ENCODE measurements around the gene CAPZB.

Gene CAPZB

DNA sequence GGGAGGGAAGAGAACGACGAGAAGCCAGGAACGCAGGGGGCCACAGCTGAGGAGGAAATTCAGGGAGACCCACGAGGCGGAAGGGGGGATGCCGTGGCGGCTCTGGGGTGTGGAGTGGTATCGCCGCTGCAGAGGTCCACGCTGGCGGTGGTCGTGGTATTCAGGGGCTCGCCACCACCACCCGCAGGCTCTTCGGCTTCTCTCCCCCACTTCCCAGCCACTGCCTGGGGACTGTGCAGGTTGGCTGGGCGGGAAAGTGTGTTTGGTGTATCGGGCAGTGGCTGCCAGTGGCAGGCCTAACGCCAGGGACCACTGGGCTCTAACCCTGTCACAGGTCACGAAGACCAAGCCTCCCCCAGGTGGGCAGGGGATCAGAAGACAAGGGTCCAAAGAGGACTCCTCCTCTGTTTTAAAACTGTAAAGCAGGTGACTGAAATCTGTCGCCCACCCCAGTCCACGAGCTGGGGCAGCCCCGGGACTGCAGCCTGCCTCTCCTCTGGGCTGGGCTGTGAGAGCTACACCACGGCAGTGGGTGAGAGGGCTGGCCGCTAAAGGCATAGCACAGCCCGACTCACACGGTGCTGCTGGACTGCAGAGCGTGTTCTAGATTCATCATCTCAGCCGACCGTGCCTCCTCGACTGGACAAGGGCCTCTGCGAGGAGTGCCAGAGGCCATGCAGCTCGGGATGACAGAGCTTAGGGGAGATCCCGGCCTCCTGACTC is 142.3 kb downstream of the CAPZB start:
- no peak for DNase-seq

DNA sequence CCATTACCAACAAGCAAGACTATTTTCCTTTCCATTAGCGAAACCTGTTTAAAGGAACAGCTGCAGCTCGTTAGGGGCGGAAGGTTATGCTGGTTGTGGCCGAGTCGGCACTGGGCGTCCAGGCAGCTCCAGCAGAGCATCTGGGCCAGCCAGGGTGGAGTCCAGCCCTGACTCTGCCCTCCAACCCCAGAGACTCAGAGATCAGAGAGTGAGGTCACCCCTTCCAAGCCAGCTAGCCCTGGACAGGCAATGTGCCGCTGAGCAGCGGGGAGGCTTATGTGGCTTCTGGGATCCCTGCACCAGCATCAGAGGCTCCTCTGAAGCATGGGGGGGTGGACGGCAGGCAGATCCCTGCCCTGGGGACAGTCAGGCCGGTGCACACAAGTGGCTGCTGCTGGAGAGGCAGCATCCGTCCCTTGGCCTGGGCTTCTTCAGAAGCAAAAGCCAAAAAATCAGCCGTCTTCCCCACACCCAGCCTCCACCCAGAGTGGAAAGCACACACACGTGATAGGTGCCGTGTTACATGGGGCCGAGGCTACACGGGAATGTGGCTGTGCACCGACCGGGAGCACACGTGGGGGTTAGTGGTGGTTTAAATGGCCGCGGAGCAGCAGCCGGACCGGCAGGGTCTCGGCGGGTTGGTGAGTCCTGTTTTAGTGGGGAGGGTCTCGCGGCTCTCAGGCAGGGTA is 143.1 kb downstream of the CAPZB start:
- DNase-seq = no peak

DNA sequence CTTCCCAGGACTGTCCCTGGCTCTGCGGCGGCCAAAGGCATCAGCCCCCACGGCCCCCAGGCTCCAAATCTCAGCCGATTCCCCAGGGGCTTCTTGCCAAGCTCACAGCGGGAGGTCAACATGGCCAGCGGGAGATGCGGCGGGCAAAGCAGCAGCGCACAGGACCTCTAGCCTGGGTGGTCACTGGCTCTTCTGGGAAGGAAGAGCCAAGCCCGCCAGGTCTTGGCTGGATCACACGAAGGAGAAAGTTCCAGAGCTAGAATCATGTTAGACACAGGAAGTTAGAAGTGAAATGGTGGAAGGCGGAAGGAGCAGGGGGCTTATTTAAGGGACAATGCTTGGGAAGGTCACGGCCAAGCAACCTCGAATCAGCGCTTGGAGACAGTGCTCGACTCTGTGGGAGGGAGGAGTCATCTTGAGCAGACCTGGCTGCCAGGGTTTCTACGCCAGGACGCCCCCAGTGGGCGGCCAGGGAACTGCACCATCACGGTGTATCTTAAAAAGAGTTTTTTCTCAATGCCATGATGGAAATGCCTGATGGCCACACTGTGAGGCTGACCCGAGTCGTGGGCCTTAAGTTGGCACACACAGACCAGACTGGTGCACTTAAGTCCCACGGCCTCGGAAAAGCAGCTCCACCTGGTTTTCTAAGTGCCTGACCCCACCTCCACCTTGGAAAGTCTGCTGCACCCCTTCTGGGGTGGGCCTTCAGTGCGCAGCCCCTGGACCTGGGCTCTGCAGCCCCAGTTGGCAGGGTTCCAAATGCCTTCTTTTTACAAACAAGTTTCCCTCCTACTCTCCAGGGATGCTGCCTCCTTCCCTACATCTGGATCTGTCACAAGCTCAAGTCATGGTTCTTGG is 143.9 kb downstream of the CAPZB start:
- DNase-seq = peak; percentile 20

DNA sequence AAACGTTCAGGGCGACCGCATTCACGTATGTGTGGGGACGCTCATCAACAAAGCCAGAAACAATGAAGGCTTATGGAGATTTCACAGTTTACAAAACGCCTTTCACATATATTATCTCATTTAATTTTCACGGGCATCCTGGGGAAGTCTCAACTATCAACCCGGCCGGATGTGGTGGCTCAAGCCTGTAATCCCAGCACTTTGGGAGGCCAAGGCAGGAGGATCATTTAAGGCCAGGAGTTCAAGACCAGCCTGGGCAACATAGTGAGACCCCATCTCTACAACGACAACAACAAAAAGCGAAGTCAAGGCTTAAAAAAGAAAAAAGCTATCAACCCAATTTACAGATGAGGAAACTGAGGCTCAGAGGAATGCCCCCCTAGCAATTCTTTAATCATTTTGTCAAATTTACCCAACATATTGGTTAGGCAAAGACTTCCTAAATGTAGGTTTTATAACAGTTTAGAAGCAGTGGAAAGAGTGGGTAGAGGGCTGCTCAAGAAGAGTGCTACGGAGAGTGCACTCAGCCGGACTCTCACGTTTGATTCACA is 144.9 kb downstream of the CAPZB start:
- no peak for DNase-seq

DNA sequence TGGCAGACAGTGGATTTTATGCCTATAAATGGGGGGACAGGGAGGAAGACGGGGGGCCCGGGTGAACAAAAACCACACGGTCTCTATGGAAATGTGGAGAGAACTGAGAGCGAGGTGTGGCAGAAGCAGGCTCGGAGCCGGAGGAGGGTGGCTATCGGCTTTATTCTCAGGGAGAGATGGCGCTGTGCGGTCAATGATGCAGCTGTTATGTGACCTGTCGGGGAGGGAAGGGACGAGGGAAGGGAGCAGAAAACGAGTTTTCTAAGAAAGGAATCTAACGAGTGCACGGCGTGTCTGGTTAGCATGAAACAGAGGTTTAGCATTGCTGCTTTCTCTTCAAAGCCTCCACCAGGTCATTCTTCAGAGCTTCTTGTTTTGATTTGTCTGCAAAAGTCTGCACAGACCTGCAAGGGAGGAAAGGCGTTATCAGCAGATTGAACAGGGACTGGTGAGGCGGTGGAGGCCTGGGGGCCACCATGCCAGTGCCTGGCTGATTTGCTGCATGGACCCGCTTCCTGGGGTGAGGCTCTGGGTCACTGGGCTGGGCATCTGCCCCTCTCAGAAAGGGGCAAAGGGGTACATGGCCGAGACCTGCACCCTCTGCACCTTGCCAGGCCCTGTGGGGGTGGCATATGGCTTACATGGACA is 146.0 kb downstream of the CAPZB start:
- DNase-seq = no peak

DNA sequence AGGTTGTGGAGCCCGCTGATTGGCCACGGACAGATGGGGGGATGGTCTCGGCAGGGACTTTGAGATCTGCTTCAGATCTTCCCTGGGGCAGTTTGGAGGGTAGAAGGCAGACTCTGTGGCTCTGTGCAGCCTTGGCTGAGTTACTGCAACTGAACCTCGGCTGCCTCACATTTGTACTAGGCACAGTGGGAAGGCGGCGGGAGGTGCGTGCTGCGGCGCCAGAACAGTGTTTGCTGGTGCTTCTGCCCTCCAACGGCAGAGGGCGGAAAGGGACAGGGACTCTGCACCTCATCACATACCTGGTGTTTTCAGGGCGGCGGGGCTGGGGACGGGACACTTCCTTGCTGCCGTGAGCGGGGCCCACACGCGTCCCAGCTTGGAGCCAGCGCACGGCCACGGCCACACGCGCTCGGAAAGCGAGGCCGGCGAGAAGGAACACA is 147.0 kb downstream of the CAPZB start:
- DNase-seq = no peak

DNA sequence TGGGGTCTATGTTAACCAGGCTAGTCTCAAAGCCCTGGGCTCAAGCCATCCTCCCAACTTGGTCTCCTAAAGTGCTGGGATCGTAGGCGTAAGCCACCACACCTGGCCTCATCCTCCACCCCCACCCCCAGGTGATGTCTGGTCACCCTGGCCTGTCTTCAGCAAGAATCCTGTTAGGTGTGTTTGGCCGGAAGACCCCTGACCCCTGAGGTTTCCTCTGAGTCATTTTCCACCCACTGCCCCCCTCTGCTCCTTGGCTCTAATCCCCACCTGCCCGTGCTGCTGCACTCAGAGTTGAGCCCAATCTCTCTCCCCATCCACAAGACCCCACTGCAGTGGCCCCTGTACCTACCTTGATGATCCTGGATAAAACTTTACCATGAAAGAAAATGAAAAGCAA is 148.1 kb downstream of the CAPZB start:
- DNase-seq = no peak

DNA sequence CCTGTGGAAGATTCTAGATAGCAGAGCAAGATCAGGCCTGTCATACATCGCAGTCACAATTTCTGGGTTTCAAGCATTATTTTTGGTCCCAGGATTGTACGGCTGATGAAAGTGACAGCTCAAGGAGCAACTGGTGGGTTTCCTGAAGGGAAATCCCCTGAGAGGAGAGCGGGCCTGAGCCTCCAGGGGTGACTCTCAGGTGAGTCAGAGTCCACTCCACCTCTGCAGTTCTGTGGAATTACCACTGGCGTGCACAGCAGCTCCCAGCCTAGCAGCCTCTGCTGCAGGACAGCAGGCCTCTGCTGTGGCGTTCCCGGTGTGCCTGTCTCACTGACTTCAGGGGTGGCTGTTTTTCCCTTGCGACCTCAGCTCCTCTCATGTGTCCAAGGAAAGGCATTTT is 148.8 kb downstream of the CAPZB start:
- DNase-seq = no peak

DNA sequence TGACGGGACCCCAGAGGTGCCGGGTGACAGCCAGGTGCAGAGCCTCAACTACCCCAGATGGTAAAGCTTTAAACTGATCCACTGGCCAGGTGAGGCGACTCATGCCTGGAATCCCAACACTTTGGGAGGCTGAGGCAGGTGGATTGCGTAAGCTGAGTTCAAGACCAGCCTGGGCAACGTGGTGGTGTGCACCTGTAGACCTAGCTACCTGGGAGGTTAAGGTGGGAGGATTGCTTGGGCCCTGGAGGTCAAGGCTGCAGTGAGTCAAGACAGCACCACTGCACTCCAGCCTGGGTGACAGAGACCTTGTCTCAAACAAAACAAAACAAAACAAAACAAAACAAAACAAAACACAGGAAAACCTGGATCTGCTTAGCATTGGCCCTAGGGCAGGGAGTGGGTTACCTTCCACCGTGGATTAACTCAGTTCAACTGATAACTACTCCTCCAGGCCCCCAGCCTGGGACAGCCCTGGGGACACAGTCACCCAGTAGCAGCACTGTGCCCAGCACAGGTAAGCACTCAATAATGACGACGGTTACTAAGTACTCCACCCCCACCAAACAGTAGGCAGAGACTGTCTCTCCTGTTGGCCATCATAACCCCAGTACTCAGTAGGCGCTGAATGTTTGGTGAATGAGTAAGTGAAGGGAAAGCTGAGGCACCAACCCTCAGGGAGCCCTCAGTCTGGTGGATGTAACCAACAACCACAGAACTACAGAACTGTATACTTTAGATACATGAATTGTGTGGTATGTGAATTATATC is 151.6 kb downstream of the CAPZB start:
- DNase-seq = no peak

DNA sequence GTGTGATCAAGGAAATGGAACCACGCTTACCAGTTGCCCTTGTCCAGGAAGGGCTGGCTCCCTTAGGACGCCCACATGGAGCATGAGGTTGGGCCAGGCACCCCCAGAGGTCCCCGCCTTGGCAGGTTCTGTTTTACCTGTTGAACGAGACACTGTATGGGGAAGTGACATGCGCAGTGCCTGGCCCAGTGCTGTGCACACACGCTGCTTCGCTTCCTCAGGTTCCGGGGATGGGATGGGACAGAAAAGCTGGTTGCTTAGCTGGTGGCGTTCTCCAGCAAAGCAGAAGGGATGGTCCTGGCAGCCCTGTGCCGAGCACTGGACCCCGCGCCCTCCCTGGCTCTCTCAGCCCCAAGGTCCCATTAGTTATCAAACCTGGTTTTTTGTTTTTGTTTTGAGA is 152.5 kb downstream of the CAPZB start:
- no peak for DNase-seq

DNA sequence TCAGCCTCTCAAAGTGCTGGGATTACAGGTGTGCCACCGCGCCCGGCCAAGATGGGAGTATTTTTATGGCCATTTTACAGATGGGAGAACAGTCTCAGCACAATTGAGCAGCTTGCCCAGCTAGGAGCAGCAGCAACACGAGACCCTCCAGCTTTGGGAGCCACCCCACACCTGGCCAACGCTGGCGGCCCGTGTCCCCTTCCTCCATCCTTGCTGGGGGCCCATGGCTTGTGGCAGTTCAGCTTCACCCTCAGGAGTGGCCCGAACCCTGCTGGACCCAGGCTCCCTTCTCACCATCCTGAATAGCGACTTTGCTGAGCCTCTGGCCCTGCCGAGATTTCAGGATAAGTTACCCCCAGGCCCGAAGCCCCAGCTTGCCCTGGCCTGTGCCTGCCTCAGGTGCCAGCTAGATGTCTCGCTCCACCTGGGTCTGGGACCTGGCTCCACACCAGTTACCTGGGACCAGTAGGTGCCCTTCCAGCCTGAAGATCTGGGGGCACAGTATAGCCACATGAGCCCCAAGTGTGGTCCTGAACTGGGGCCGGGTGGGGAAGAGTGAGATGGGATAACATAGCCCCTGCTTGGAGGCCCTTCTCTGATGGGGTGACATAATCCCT is 154.0 kb downstream of the CAPZB start:
- no peak for DNase-seq

DNA sequence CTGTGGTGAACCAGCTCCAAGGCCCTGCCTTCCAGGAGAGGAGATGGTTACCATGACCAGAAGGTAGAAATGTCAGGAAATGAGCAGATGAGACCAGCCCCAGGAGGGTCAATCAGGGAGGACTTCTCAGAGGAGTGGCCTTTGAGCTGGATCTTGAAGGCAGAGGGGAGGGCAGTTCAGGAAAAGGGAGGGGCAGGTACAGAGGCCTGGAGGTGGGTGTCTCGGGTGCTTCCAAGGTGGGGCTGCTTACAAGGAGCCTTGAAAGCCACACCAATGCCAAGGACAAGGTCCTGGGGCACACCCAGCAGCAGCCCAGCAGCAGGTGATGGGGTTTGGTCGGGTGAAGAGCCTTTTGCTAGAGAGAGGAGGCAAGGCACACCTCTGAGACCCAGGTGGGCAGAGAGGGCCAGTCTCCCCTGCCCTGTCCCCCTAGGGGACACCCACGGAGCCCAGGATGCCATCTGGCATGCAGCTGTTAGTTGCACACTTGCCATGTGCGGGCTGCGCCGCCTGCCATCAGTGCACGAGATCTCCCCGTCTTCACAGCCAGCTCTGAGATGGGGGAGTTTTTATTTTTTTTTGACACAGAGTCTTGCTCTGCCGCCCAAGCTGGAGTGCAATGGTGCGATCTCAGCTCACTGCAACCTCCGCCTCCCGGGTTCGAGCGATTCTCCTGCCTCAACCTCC is 154.7 kb downstream of the CAPZB start:
- no peak for DNase-seq

DNA sequence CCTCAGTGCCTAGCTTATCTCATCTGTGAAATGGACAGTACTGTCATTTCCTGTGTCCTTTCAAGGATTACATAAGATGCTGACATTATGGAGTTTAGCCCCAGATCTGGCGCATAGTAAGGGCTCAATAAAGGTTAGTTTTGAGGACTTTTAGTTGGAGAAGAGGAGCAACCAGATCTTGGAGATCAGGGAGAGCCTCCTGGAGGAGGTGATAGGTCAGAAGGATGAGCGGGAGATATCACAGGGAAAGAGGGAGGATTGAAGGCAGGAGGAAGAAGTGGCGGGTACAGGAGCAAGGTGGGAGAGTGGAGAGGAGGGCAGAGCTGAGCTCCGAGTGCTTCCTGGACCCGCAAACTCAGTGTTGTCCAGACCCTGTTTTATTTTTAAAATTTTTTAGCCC is 155.7 kb downstream of the CAPZB start:
- no peak for DNase-seq

DNA sequence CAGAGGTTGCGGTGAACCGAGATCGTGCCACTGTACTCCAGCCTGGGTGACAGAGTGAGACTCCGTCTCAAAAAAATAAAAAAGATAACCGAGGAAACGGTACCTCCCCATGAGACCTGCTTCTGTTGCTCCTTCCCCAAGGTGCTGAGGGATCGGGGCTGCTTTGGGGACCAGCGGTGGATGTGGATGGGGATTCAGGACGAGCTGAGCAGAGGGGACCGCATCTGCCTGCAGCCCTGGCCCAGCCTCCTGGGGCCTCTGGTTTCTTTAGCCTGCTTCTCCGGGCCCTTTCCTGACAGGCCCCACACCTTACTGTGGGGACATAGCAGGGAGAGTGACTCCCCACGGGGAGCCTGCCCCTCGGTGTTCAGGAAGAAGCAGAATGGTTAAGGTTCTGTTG is 156.2 kb downstream of the CAPZB start:
- DNase-seq = no peak

DNA sequence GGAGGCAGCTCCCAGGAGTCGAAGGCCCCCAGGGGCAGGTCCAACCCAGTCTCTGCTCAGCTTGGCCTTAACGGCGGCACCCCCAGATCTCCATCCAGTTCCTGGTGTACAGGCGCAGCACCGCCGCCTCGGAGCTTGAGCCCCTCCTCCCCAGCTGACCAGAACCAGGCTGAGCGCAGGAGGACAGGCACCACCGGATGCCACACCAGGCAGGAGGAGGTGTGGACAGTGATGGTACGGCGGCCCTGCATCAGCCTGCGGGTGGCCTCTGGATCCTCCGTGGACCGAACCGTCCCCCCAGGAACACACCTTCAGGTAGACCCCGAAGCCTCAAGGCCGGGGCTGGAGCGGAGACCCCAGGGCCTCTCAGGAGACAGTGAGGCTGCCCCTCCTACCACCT is 156.9 kb downstream of the CAPZB start:
- DNase-seq = no peak

DNA sequence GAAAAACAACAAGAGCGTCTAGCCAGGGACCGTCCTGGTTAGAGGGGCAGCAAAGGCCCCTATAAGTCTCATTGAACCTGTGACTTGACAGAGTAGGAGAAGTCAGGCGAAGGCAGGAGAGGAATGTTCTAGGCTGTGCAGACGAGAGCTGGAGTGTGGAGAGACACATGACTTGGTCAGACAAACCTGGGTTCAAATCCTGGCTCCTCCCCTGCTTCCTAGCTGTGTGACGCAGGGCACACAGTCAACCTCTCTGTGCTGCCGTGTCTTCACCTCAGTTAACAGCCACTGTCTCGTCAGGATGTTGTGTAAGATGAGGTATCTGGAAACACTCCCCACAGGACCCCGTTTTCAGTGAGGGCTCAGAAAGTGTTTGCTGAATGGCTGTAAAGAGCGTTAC is 157.6 kb downstream of the CAPZB start:
- DNase-seq = no peak

DNA sequence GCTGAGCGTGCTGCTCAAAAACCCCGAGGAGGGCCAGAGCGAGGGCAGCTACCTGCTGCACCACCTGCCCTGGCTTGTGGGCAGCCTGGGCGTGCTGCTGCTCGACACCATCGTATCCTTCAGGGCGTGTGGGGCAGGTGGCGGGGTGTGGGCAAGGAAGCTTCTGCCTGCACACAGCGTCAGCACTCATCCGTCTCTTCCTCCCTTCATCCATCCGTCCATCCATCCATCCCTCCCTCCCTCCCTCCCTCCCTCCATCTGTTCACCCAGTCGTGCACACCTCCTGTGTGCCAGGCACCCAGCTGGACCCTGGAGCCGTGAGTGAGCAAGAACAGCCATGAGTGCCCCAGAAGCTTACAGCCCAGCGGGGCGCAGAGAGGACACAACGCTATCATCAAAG is 158.0 kb downstream of the CAPZB start:
- DNase-seq = no peak

DNA sequence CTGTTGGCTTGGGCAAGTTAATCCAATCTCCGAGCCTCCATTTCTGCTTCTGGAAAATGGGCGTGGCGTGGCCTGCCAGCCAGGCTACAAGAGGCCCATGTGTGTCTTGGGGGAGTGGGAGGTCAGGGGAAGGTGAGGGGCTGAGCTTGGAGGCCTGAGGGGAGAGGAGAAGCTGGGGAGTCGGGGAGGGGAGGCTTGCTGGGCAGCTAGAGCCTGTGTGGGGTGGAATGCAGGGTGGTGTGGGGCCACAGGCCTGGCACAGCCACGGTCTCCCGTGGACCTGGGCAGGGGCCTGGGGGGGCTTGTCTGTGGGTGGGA is 158.6 kb downstream of the CAPZB start:
- no peak for DNase-seq

DNA sequence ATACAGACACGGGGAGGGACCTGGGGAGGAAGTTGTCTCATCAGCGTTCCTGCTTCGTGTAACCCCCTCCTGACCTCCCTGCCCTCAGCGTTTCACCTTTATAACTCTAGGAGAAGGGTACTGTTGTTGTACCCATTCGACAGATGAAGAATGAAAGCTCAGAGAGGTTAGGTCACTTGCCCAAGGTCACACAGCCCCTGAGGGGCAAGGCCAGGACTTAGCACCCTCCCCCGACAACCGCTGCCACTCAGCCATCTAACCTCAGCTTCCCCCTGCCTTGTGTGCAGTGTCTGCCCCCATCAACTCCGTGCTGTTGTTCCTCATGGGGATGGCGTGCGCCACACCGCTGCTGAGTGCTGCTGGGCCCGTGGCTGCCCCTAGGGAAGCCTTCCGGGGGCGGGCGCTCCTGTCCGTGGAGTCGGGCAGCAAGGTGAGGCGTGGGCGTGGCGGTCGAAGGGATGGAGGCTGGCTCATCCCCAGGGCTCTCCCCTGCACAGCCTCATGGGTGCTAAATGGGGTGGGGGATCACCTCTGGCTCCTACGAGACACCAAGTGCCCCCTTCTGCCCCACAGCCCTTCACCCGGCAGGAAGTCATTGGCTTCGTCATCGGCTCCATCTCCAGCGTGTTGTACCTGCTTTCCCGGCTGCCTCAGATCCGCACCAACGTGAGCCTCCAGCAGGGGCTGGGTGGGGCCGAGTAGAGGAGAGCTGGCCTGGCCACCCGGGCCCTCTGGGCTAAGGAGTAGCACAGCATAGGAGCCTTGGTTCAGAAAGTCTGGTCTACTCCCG is 159.2 kb downstream of the CAPZB start:
- no peak for DNase-seq

DNA sequence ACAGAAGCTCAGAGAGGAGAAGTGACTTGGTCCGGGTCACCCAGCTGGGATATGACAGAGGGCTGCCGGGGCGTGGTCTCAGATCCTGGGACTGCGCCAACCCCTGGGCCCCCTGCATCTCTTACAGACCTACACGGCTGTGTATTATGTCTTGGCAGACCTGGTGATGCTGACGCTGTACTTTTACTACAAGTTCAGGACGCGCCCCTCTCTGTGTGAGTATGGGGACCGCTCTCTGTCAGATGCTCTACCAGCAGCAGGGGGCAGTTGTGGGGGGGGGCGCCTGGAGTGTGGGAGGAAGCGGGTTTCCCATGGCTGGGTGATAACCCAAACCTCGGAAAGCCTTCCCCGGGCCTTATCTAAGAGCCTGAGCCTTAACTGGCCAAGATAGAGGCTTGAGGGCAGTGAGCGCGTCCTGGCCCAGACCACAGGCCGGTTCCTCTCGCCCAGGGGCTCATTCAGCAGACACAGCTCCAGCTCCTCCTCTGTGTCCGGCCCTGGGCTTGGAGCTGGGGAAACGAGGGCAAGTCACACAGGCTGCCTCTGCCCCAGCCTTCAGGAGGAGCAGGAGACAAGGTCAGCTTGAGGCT is 159.9 kb downstream of the CAPZB start:
- DNase-seq = no peak
